ENCODE data around the gene MECP2. TPM values are rescaled to one million over a fixed set of nuclear protein-coding genes. Genes with fewer than 3 reads are reported as not detected.

Gene MECP2
- total RNA-seq, 1 experiment from 2014 or later, result 88.9 TPM

DNA sequence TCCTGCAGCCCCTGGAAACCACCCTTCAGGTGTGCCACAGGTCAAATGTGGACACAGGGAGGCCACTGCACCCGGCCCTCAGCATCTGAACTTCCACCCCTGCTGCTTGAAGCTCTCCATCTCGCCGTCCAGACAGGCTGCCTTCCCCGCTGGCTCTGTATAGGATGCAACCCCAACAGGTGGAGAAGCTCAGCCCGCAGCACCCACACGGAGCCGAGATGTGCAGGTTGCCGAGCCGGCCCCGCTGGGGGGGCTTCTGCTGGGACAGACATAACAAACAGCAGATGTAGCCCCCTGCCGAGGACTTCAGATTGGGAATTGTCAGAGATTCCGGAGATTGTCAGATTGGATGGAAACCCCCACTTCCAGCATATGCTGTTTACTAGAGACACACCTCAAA is 104.4 kb downstream of the MECP2 start:
- CTCF ChIA-PET, result no interaction called here
- H3K4me1 ChIP-seq (ENCODE audit: control insufficient read depth, insufficient read depth, low read length), result no peaks in the 10 kb centered on the region
- H3K27ac ChIP-seq (ENCODE audit: low read length), result no peak overlapping the region
- H3K36me3 ChIP-seq (ENCODE audit: control insufficient read depth, insufficient read depth, low read length), result no peaks in the 10 kb centered on the region
- TF ChIP-seq POLR2AphosphoS5 (IDR thresholded peaks at IDR 0.05; ENCODE audit: low read depth, low read length) (no peak), REST (IDR thresholded peaks at IDR 0.05; ENCODE audit: insufficient read depth in 1 of 2, low read depth in 2 of 2, low read length in 1 of 2) (no peak), TCF7L2 (IDR thresholded peaks at IDR 0.05; ENCODE audit: low read depth, low read length) (no peak), SIN3A (IDR thresholded peaks at IDR 0.05; ENCODE audit: borderline replicate concordance, insufficient read depth, low read depth, low read length) (no peak)
- TF ChIP-seq, protein P1, sequence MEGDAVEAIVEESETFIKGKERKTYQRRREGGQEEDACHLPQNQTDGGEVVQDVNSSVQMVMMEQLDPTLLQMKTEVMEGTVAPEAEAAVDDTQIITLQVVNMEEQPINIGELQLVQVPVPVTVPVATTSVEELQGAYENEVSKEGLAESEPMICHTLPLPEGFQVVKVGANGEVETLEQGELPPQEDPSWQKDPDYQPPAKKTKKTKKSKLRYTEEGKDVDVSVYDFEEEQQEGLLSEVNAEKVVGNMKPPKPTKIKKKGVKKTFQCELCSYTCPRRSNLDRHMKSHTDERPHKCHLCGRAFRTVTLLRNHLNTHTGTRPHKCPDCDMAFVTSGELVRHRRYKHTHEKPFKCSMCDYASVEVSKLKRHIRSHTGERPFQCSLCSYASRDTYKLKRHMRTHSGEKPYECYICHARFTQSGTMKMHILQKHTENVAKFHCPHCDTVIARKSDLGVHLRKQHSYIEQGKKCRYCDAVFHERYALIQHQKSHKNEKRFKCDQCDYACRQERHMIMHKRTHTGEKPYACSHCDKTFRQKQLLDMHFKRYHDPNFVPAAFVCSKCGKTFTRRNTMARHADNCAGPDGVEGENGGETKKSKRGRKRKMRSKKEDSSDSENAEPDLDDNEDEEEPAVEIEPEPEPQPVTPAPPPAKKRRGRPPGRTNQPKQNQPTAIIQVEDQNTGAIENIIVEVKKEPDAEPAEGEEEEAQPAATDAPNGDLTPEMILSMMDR (IDR thresholded peaks at IDR 0.05), result no peak
- no TSS peak for BruUV-seq (replicated peaks)
- intact Hi-C loops (cut with micrococcal nuclease; ENCODE audit: unreplicated experiment), result no loop called here
- H3K9me3 ChIP-seq (ENCODE audit: control insufficient read depth, insufficient read depth, low read depth, low read length), result no peaks in the 10 kb centered on the region
- no peak overlapping the region for H3K4me3 ChIP-seq (ENCODE audit: low read depth in 2 of 2, low read length in 2 of 2)
- POLR2A ChIA-PET, result no interaction called here
- ATAC-seq (no peak), DNase-seq (ENCODE audit: low read depth, low spot score) (no peak)
- H3K27me3 ChIP-seq (ENCODE audit: control insufficient read depth, insufficient read depth, low read length), result no peaks in the 10 kb centered on the region
- in situ Hi-C loops (cut with HindIII; ENCODE audit: low pct_unique_long_range_greater_than_20kb, low sequenced_read_pairs), result no loop called here

DNA sequence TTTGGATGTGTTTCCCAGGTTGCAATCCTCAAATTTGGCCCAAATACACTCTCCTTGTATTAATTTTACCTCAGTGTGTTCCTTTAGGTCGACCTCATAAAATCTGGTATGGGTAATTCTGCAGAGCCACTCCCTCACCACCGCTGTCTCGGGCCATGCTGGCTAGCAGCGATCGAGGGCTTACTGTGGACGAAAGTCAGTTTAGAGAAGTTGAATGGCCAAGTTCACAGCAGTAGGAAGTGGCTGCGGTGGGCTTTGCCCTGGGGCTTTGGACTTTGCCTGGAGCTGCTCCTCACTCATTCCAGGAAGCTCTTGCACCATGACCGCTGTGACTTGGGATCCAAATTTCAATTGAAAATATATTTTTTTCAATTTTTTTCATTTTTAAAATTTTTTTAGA is 105.3 kb downstream of the MECP2 start:
- H3K36me3 ChIP-seq (ENCODE audit: control insufficient read depth, insufficient read depth, low read length), result no peaks in the 10 kb centered on the region
- no peaks in the 10 kb centered on the region for H3K27me3 ChIP-seq (ENCODE audit: control insufficient read depth, insufficient read depth, low read length)
- BruUV-seq (replicated peaks), result no TSS peak
- intact Hi-C loops (cut with micrococcal nuclease; ENCODE audit: unreplicated experiment), result no loop called here
- H3K4me3 ChIP-seq (ENCODE audit: low read depth in 2 of 2, low read length in 2 of 2), result no peak overlapping the region
- in situ Hi-C loops (cut with HindIII; ENCODE audit: low pct_unique_long_range_greater_than_20kb, low sequenced_read_pairs), result no loop called here
- no peaks in the 10 kb centered on the region for H3K9me3 ChIP-seq (ENCODE audit: control insufficient read depth, insufficient read depth, low read depth, low read length)
- DNase-seq (ENCODE audit: low read depth, low spot score) (no peak), ATAC-seq (no peak)
- no peaks in the 10 kb centered on the region for H3K4me1 ChIP-seq (ENCODE audit: control insufficient read depth, insufficient read depth, low read length)
- TF ChIP-seq, protein P1 (IDR thresholded peaks at IDR 0.05), result no peak
- ChIA-PET CTCF (no interaction called here), POLR2A (no interaction called here)
- no peak overlapping the region for H3K27ac ChIP-seq (ENCODE audit: low read length)
